Measurements from ENCODE around the gene TRAF2.

TRAF2 gene

DNA sequence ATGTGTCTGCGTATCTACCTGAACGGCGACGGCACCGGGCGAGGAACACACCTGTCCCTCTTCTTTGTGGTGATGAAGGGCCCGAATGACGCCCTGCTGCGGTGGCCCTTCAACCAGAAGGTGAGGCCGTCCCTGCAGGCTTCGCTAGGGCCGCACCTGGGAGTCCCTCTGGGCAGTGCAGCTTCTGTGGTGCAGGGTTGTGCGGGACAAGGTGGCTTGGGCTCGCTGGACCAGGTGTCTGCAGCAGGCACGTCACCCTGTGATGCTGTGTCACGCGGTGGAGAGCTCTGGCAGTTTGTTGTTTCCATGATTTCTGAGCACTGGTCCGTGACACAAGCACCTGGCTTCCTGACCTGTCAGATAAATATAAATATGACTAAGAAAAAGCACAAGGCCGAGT, 37.6 kb downstream of the TRAF2 start:
- H3K4me3 ChIP-seq (replicated peaks; ENCODE audit: insufficient read depth, low read length) = no peak overlapping the region
- DNase-seq (ENCODE audit: low read depth in 1 of 2, low spot score in 1 of 2) = no peak
- H3K27me3 ChIP-seq (ENCODE audit: insufficient read depth, poor library complexity, severe bottlenecking) = no peaks in the 10 kb centered on the region
- H3K27ac ChIP-seq (replicated peaks) = no peak overlapping the region
- TF ChIP-seq CTCF (IDR thresholded peaks at IDR 0.05; ENCODE audit: insufficient read depth, low read length) (no peak), GABPA (IDR thresholded peaks at IDR 0.05; ENCODE audit: low read depth) (no peak), SPI1 (IDR thresholded peaks at IDR 0.05; ENCODE audit: borderline replicate concordance, low read depth) (no peak), POLR2AphosphoS5 (IDR thresholded peaks at IDR 0.05; ENCODE audit: low read depth) (no peak)
- TF ChIP-seq, protein P1, sequence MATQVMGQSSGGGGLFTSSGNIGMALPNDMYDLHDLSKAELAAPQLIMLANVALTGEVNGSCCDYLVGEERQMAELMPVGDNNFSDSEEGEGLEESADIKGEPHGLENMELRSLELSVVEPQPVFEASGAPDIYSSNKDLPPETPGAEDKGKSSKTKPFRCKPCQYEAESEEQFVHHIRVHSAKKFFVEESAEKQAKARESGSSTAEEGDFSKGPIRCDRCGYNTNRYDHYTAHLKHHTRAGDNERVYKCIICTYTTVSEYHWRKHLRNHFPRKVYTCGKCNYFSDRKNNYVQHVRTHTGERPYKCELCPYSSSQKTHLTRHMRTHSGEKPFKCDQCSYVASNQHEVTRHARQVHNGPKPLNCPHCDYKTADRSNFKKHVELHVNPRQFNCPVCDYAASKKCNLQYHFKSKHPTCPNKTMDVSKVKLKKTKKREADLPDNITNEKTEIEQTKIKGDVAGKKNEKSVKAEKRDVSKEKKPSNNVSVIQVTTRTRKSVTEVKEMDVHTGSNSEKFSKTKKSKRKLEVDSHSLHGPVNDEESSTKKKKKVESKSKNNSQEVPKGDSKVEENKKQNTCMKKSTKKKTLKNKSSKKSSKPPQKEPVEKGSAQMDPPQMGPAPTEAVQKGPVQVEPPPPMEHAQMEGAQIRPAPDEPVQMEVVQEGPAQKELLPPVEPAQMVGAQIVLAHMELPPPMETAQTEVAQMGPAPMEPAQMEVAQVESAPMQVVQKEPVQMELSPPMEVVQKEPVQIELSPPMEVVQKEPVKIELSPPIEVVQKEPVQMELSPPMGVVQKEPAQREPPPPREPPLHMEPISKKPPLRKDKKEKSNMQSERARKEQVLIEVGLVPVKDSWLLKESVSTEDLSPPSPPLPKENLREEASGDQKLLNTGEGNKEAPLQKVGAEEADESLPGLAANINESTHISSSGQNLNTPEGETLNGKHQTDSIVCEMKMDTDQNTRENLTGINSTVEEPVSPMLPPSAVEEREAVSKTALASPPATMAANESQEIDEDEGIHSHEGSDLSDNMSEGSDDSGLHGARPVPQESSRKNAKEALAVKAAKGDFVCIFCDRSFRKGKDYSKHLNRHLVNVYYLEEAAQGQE (IDR thresholded peaks at IDR 0.05; ENCODE audit: insufficient replicate concordance, low read depth) = no peak

- DNase-seq (ENCODE audit: low read depth in 1 of 2, low spot score in 1 of 2) = no peak
- TF ChIP-seq SPI1 (IDR thresholded peaks at IDR 0.05; ENCODE audit: borderline replicate concordance, low read depth) (no peak), GABPA (IDR thresholded peaks at IDR 0.05; ENCODE audit: low read depth) (no peak), POLR2AphosphoS5 (IDR thresholded peaks at IDR 0.05; ENCODE audit: low read depth) (no peak; the same call in 1 of the 2 replicates)
- Histone ChIP-seq H3K27ac (replicated peaks) (no peak overlapping the region), H3K27me3 (ENCODE audit: insufficient read depth, poor library complexity, severe bottlenecking) (no peaks in the 10 kb centered on the region), H3K4me3 (replicated peaks; ENCODE audit: insufficient read depth, low read length) (no peak overlapping the region)
Measured at GRCh38 chr9:136925414-136926153, 39.3 kb downstream of the TRAF2 start.

- H3K27me3 ChIP-seq (ENCODE audit: insufficient read depth, poor library complexity, severe bottlenecking) = no peaks in the 10 kb centered on the region
- H3K27ac ChIP-seq (replicated peaks) = no peak overlapping the region
- TF ChIP-seq POLR2AphosphoS5 (IDR thresholded peaks at IDR 0.05; ENCODE audit: low read depth) (no peak; the same call in none of the 2 replicates), GABPA (IDR thresholded peaks at IDR 0.05; ENCODE audit: low read depth) (no peak), CTCF (IDR thresholded peaks at IDR 0.05; ENCODE audit: insufficient read depth, low read length) (no peak), SPI1 (IDR thresholded peaks at IDR 0.05; ENCODE audit: borderline replicate concordance, low read depth) (no peak)
- TF ChIP-seq, protein P1 (IDR thresholded peaks at IDR 0.05; ENCODE audit: insufficient replicate concordance, low read depth) = no peak
- no peak overlapping the region for H3K4me3 ChIP-seq (replicated peaks; ENCODE audit: insufficient read depth, low read length)
- DNase-seq (ENCODE audit: low read depth in 1 of 2, low spot score in 1 of 2) = no peak
Measured at GRCh38 chr9:136926154-136926704, 39.9 kb downstream of the TRAF2 start.

- no peak overlapping the region for H3K4me3 ChIP-seq (replicated peaks; ENCODE audit: insufficient read depth, low read length)
- TF ChIP-seq, protein P1 (IDR thresholded peaks at IDR 0.05; ENCODE audit: insufficient replicate concordance, low read depth) = no peak
- TF ChIP-seq GABPA (IDR thresholded peaks at IDR 0.05; ENCODE audit: low read depth) (no peak), CTCF (IDR thresholded peaks at IDR 0.05; ENCODE audit: insufficient read depth, low read length) (no peak), SPI1 (IDR thresholded peaks at IDR 0.05; ENCODE audit: borderline replicate concordance, low read depth) (no peak), POLR2AphosphoS5 (IDR thresholded peaks at IDR 0.05; ENCODE audit: low read depth) (no peak)
- no peaks in the 10 kb centered on the region for H3K27me3 ChIP-seq (ENCODE audit: insufficient read depth, poor library complexity, severe bottlenecking)
- DNase-seq (ENCODE audit: low read depth in 1 of 2, low spot score in 1 of 2) = no peak
- H3K27ac ChIP-seq (replicated peaks) = no peak overlapping the region
Measured at GRCh38 chr9:136926749-136927148, 40.4 kb downstream of the TRAF2 start.
